ENCODE data around the gene DECR2. TPM values are rescaled to one million over a fixed set of nuclear protein-coding genes. Genes with fewer than 3 reads are reported as not detected.

The DECR2 gene
- total RNA-seq, 1 experiment from 2014 or later, result 17.1 TPM

- ATAC-seq (no peak), DNase-seq (ENCODE audit: low read depth, low spot score) (no peak)
- Histone ChIP-seq H3K79me2 (ENCODE audit: insufficient read depth, low read length) (no peaks in the 10 kb centered on the region), H3K9me3 (ENCODE audit: control insufficient read depth in 1 of 2, insufficient read depth in 1 of 2, low read depth in 1 of 2, low read length in 2 of 2) (no peaks in the 10 kb centered on the region), H3K4me3 (replicated peaks in 1 of 2; ENCODE audit: low read depth in 1 of 2, low read length in 2 of 2) (no peak overlapping the region), H3K27ac (ENCODE audit: low read depth, low read length) (peak overlapping the region; percentile 58; the same call in 1 of the 2 replicates), H3K4me2 (ENCODE audit: low read length) (no peak overlapping the region), H3K9me2 (ENCODE audit: insufficient read depth) (no peaks in the 10 kb centered on the region), H4K20me1 (ENCODE audit: insufficient read depth) (no peaks in the 10 kb centered on the region), H3K27me3 (ENCODE audit: insufficient read depth, low read length) (no peaks in the 10 kb centered on the region), H2AFZ (ENCODE audit: low read depth, low read length, poor library complexity, severe bottlenecking) (no peak overlapping the region), H3K36me3 (ENCODE audit: control insufficient read depth in 1 of 2, insufficient read depth in 2 of 2, low read length in 2 of 2) (no peaks in the 10 kb centered on the region), H3K4me1 (ENCODE audit: control insufficient read depth in 1 of 2, insufficient read depth in 2 of 2, low read length in 2 of 2) (peaks cover 3 to 22% of the 10 kb centered on the region in 2 experiments; a peak in 2 of 4 replicates), H3K9ac (ENCODE audit: low read length) (no peak overlapping the region)
- ChIA-PET POLR2A (no interaction called here), CTCF (no interaction called here), RAD21 (ENCODE audit: low non-redundant PET in 1 of 2, low total read pairs in 2 of 2, uncharacterized antibody in 2 of 2, unreplicated experiment in 2 of 2) (no interaction called here)
- no peak for TF ChIP-seq ZFX (IDR thresholded peaks at IDR 0.05)
- intact Hi-C loops (cut with micrococcal nuclease), result loop anchor here (10.0 kb wide), 1 partner anchor 96 kb away; no protein-coding TSS in a partner anchor
- BruUV-seq (replicated peaks), result no TSS peak
These were observed 2.9 kb upstream of the DECR2 start for GRCh38 chr16:398561-399339.

GRCh38 chr16:399340-400019, 2.2 kb upstream of the DECR2 start:
- POLR2A ChIA-PET, result no interaction called here
- intact Hi-C loops (cut with micrococcal nuclease), result loop anchor here (10.0 kb wide), 1 partner anchor 95 kb away; no protein-coding TSS in a partner anchor
- no peak for TF ChIP-seq ATF3 (IDR thresholded peaks at IDR 0.05)
- no peak for TF ChIP-seq EZH2 (IDR thresholded peaks at IDR 0.05)
- TF ChIP-seq POLR2AphosphoS5 (IDR thresholded peaks at IDR 0.05; ENCODE audit: low read depth, low read length), result no peak
- TF ChIP-seq SIN3A (IDR thresholded peaks at IDR 0.05; ENCODE audit: low read depth), result no peak
- no peak for TF ChIP-seq ZBTB33 (IDR thresholded peaks at IDR 0.05; ENCODE audit: extremely low read depth, insufficient replicate concordance, low read length)
- no peak for TF ChIP-seq ELF1 (IDR thresholded peaks at IDR 0.05; ENCODE audit: borderline replicate concordance, low read depth)
- TF ChIP-seq EZH2phosphoT487 (IDR thresholded peaks at IDR 0.05; ENCODE audit: borderline replicate concordance), result no peak
- TF ChIP-seq CBX3 (IDR thresholded peaks at IDR 0.05; ENCODE audit: low read depth), result no peak
- TF ChIP-seq MAX (IDR thresholded peaks at IDR 0.05), result no peak
- no peak for TF ChIP-seq EGR1 (IDR thresholded peaks at IDR 0.05; ENCODE audit: low read depth)
- TF ChIP-seq YY1 (IDR thresholded peaks at IDR 0.05; ENCODE audit: extremely low read depth, insufficient replicate concordance, low read depth, low read length), result no peak
- TF ChIP-seq SRF (IDR thresholded peaks at IDR 0.05; ENCODE audit: low read depth), result no peak
- TF ChIP-seq CTCF (IDR thresholded peaks at IDR 0.05 in 2 of 3, conservative IDR thresholded peaks at IDR 0.05 in 1 of 3; ENCODE audit: borderline replicate concordance in 1 of 3, insufficient read depth in 1 of 3, low read depth in 2 of 3, low read length in 2 of 3), result no peak

More at GRCh38 chr16:399340-400019, 2.2 kb upstream of the DECR2 start:
- Histone ChIP-seq H3K27me3 (ENCODE audit: insufficient read depth, low read length) (no peaks in the 10 kb centered on the region), H3K36me3 (ENCODE audit: control insufficient read depth in 1 of 2, insufficient read depth in 2 of 2, low read length in 2 of 2) (no peaks in the 10 kb centered on the region), H3K9me3 (ENCODE audit: control insufficient read depth in 1 of 2, insufficient read depth in 1 of 2, low read depth in 1 of 2, low read length in 2 of 2) (no peaks in the 10 kb centered on the region), H3K9me2 (ENCODE audit: insufficient read depth) (no peaks in the 10 kb centered on the region), H4K20me1 (ENCODE audit: insufficient read depth) (no peaks in the 10 kb centered on the region), H3K9ac (ENCODE audit: low read length) (no peak overlapping the region), H3K27ac (ENCODE audit: low read depth, low read length) (peak overlapping the region; percentile 83; the same call in 1 of the 2 replicates), H3K4me1 (ENCODE audit: control insufficient read depth in 1 of 2, insufficient read depth in 2 of 2, low read length in 2 of 2) (peaks cover 3 to 22% of the 10 kb centered on the region in 2 experiments; a peak in 2 of 4 replicates), H3K4me3 (replicated peaks in 1 of 2; ENCODE audit: low read depth in 1 of 2, low read length in 2 of 2) (no peak overlapping the region), H2AFZ (ENCODE audit: low read depth, low read length, poor library complexity, severe bottlenecking) (no peak overlapping the region), H3K4me2 (ENCODE audit: low read length) (no peak overlapping the region), H3K79me2 (ENCODE audit: insufficient read depth, low read length) (no peaks in the 10 kb centered on the region)
- no TSS peak for BruUV-seq (replicated peaks)
- ChIA-PET CTCF (no interaction called here), RAD21 (ENCODE audit: low non-redundant PET in 1 of 2, low total read pairs in 2 of 2, uncharacterized antibody in 2 of 2, unreplicated experiment in 2 of 2) (no interaction called here)
- DNase-seq (ENCODE audit: low read depth, low spot score), result no peak
- ATAC-seq, result no peak
